ENCODE measurements around the gene NSUN6. TPM values are rescaled to one million over a fixed set of nuclear protein-coding genes. Genes with fewer than 3 reads are reported as not detected.

NSUN6 gene
- polyA plus RNA-seq, 1 of the 3 experiments (the other 2 are of a cell fraction), result 5.3 TPM

DNA sequence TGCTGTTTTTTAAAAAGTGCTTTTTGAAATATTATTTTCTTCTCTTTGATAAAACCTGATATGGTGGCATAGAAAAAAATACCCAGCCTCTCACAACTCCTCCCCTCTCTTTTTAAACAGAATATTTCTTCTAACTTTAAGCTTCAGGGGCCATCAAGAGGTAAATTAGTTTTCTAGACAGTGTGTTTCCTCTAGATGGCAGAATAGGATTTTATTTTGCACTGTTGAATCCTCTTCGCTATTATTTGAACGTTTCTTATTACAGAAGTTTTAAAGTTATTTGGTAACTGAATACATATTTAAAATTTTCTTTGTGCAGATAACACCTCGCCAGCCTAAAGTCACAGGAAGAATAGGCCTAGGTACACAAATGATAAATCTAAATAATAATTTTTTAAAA lies 38.1 kb upstream of the NSUN6 start:
- Histone ChIP-seq H3K9me2 (no peaks in the 10 kb centered on the region), H3K4me3 (ENCODE audit: low read depth in 2 of 2, low read length in 1 of 2) (no peak overlapping the region), H3K4me1 (ENCODE audit: control insufficient read depth in 1 of 2, insufficient read depth in 2 of 2, low read depth in 1 of 2, low read length in 1 of 2) (no peaks in the 10 kb centered on the region), H3F3A (replicated peaks; ENCODE audit: insufficient read depth) (no peaks in the 10 kb centered on the region), H3K79me2 (ENCODE audit: insufficient read depth) (no peaks in the 10 kb centered on the region), H3K9me3 (no peaks in the 10 kb centered on the region), H3K4me2 (no peak overlapping the region), H2AFZ (ENCODE audit: low read depth) (no peak overlapping the region), H4K20me1 (ENCODE audit: insufficient read depth) (no peaks in the 10 kb centered on the region), H3K36me3 (replicated peaks in 1 of 2; ENCODE audit: control insufficient read depth in 1 of 2, insufficient read depth in 2 of 2, low read length in 1 of 2) (no peaks in the 10 kb centered on the region), H3K27ac (ENCODE audit: low read depth in 2 of 2, low read length in 1 of 2) (no peak overlapping the region), H3K27me3 (ENCODE audit: insufficient read depth) (no peaks in the 10 kb centered on the region), H3K9ac (no peak overlapping the region)
- WGBS (ENCODE audit: low lambda C conversion rate), result 9% methylated on average over 3 of the region's 3 CpGs
- peak; percentile 43 for DNase-seq
- POLR2A ChIA-PET, result no interaction called here
- CTCF ChIA-PET, result interaction anchor here (0.6 to 1.3 kb wide), 25 partner anchors 10 to 1282 kb away, joined by 3 to 15 read pairs (median 4); no protein-coding TSS in a partner anchor
- TF ChIP-seq MEF2A (IDR thresholded peaks at IDR 0.05; ENCODE audit: borderline replicate concordance, low read depth) (no peak), NFIC (IDR thresholded peaks at IDR 0.05; ENCODE audit: borderline replicate concordance) (no peak), SMC3 (IDR thresholded peaks at IDR 0.05; ENCODE audit: low read depth, low read length) (peak; percentile 31), CTCF (IDR thresholded peaks at IDR 0.05) (peak; percentile 73), RAD21 (IDR thresholded peaks at IDR 0.05; ENCODE audit: low read length) (peak; percentile 83)
- TF ChIP-seq, protein P1, sequence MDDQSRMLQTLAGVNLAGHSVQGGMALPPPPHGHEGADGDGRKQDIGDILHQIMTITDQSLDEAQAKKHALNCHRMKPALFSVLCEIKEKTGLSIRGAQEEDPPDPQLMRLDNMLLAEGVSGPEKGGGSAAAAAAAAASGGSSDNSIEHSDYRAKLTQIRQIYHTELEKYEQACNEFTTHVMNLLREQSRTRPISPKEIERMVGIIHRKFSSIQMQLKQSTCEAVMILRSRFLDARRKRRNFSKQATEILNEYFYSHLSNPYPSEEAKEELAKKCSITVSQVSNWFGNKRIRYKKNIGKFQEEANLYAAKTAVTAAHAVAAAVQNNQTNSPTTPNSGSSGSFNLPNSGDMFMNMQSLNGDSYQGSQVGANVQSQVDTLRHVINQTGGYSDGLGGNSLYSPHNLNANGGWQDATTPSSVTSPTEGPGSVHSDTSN (IDR thresholded peaks at IDR 0.05), result no peak

- no peak for DNase-seq
- Histone ChIP-seq H3K4me1 (ENCODE audit: control insufficient read depth in 1 of 2, insufficient read depth in 2 of 2, low read depth in 1 of 2, low read length in 1 of 2) (peaks cover 0 to 4% of the 10 kb centered on the region in 2 experiments; a peak in 1 of 4 replicates), H3K79me2 (ENCODE audit: insufficient read depth) (no peaks in the 10 kb centered on the region), H3K4me2 (no peak overlapping the region), H3K27ac (ENCODE audit: low read depth in 2 of 2, low read length in 1 of 2) (no peak overlapping the region), H4K20me1 (ENCODE audit: insufficient read depth) (no peaks in the 10 kb centered on the region), H3K36me3 (replicated peaks in 1 of 2; ENCODE audit: control insufficient read depth in 1 of 2, insufficient read depth in 2 of 2, low read length in 1 of 2) (no peaks in the 10 kb centered on the region), H2AFZ (ENCODE audit: low read depth) (no peak overlapping the region), H3K9ac (no peak overlapping the region), H3K9me3 (no peaks in the 10 kb centered on the region), H3K27me3 (ENCODE audit: insufficient read depth) (no peaks in the 10 kb centered on the region), H3F3A (replicated peaks; ENCODE audit: insufficient read depth) (peaks cover 14% of the 10 kb centered on the region), H3K9me2 (no peaks in the 10 kb centered on the region), H3K4me3 (ENCODE audit: low read depth in 2 of 2, low read length in 1 of 2) (no peak overlapping the region)
- 71% methylated on average over 5 of the region's 5 CpGs for WGBS (ENCODE audit: low lambda C conversion rate)
- POLR2A ChIA-PET, result no interaction called here
- CTCF ChIA-PET, result no interaction called here
- TF ChIP-seq EZH2phosphoT487 (IDR thresholded peaks at IDR 0.05; ENCODE audit: borderline replicate concordance, low read depth) (no peak), EP300 (IDR thresholded peaks at IDR 0.05; ENCODE audit: borderline replicate concordance in 1 of 2, low read depth in 1 of 2, low read length in 1 of 2) (no peak), FOXJ3 (CRISPR knock-in tag; IDR thresholded peaks at IDR 0.05) (no peak), SIN3A (IDR thresholded peaks at IDR 0.05; ENCODE audit: borderline replicate concordance, low read depth, low read length) (no peak), IRF3 (IDR thresholded peaks at IDR 0.05; ENCODE audit: low read depth, low read length) (no peak), NFIC (IDR thresholded peaks at IDR 0.05; ENCODE audit: borderline replicate concordance) (no peak), POLR2AphosphoS5 (IDR thresholded peaks at IDR 0.05; ENCODE audit: low read depth, low read length) (no peak), ZBTB33 (IDR thresholded peaks at IDR 0.05; ENCODE audit: borderline replicate concordance, low read depth) (no peak), RFX5 (IDR thresholded peaks at IDR 0.05; ENCODE audit: low read length) (no peak), YY1 (IDR thresholded peaks at IDR 0.05; ENCODE audit: low read depth) (no peak), CHD2 (IDR thresholded peaks at IDR 0.05; ENCODE audit: low read length, partially characterized antibody) (no peak), ELF1 (IDR thresholded peaks at IDR 0.05) (no peak), CTCF (IDR thresholded peaks at IDR 0.05) (no peak), FOXM1 (IDR thresholded peaks at IDR 0.05; ENCODE audit: low read depth) (no peak), JUND (IDR thresholded peaks at IDR 0.05) (no peak)
- TF ChIP-seq, protein P1 (IDR thresholded peaks at IDR 0.05), result no peak
Observed at GRCh38 chr10:18687706-18688105, 36.3 kb upstream of the NSUN6 start.

All from SK-N-SH (cell line).